ENCODE results near the gene KCNJ10. TPM values are rescaled to one million over a fixed set of nuclear protein-coding genes. Genes with fewer than 3 reads are reported as not detected.

KCNJ10 gene
- polyA plus RNA-seq (2011; rRNA removed) (not detected in 2 replicates), polyA minus RNA-seq (2011; rRNA and poly(A)+ RNA removed) (not detected in 2 replicates)

GRCh38 chr1:160069460-160070231 is at the start of gene KCNJ10:
KCNJ10 (minus strand) TSS chr1:160070160; CDS start chr1:160042532, 27,628 bp downstream.
- Histone ChIP-seq H3K9me3 (ENCODE audit: control insufficient read depth, insufficient read depth, low read length) (no peaks in the 10 kb centered on the region; the same call in 1 of the 2 replicates), H3K27ac (ENCODE audit: low read depth, low read length) (no peak within 1 kb of the TSS), H3K4me3 (ENCODE audit: low read depth, low read length) (peak within 1 kb of the TSS; percentile 62), H3K27me3 (ENCODE audit: control insufficient read depth, insufficient read depth, low read length) (peaks cover 60% of the 10 kb centered on the region)
- ChIA-PET CTCF (interaction anchor here (0.5 to 2.2 kb wide), 7 partner anchors 10 to 1123 kb away, joined by 3 to 10 read pairs (median 5); no protein-coding TSS in a partner anchor), POLR2A (interaction anchor here (0.5 kb wide), 1 partner anchor 189 kb away, joined by 3 read pairs; no protein-coding TSS in a partner anchor)
- TF ChIP-seq, protein P1, sequence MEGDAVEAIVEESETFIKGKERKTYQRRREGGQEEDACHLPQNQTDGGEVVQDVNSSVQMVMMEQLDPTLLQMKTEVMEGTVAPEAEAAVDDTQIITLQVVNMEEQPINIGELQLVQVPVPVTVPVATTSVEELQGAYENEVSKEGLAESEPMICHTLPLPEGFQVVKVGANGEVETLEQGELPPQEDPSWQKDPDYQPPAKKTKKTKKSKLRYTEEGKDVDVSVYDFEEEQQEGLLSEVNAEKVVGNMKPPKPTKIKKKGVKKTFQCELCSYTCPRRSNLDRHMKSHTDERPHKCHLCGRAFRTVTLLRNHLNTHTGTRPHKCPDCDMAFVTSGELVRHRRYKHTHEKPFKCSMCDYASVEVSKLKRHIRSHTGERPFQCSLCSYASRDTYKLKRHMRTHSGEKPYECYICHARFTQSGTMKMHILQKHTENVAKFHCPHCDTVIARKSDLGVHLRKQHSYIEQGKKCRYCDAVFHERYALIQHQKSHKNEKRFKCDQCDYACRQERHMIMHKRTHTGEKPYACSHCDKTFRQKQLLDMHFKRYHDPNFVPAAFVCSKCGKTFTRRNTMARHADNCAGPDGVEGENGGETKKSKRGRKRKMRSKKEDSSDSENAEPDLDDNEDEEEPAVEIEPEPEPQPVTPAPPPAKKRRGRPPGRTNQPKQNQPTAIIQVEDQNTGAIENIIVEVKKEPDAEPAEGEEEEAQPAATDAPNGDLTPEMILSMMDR (IDR thresholded peaks at IDR 0.05; ENCODE audit: low read depth, low read length) = no peak
- DNase-seq (ENCODE audit: low read depth, low spot score) = no peak

DNA sequence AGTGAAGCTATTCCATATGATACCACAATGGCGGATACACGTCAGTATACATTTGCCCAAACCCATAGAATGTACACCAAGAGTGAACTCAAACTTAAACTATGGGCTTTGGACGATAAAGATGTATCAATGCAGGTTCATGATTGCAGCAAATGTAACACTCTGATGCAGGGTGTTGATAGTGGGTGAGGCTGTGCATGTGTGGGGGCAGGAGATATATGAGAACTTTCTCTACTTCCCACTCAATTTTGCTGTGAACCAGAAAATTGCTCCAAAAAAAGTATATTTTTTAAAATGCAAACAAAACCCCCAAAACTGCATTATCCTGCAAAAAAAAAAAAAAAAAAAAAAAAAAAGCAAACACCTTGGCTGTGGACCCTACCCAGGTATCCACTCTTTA is 49.0 kb upstream of the KCNJ10 start:
- peaks cover 35% of the 10 kb centered on the region for H3K27me3 ChIP-seq (ENCODE audit: control insufficient read depth, insufficient read depth, low read length)
- TF ChIP-seq, protein P1 (IDR thresholded peaks at IDR 0.05; ENCODE audit: low read depth, low read length) = no peak
- no peak for DNase-seq (ENCODE audit: low read depth, low spot score)
- H3K9me3 ChIP-seq (ENCODE audit: control insufficient read depth, insufficient read depth, low read length) = no peaks in the 10 kb centered on the region; the same call in 1 of the 2 replicates
- no peak overlapping the region for H3K4me3 ChIP-seq (ENCODE audit: low read depth, low read length)
- ChIA-PET POLR2A (no interaction called here), CTCF (interaction anchor here (2.3 to 2.8 kb wide), 3 partner anchors 11 to 74 kb away, joined by 9 to 17 read pairs (median 9); no protein-coding TSS in a partner anchor)
- H3K27ac ChIP-seq (ENCODE audit: low read depth, low read length) = no peak overlapping the region

- no peak overlapping the region for H3K27ac ChIP-seq (ENCODE audit: low read depth, low read length)
- H3K9me3 ChIP-seq (ENCODE audit: control insufficient read depth, insufficient read depth, low read length) = no peaks in the 10 kb centered on the region; the same call in 1 of the 2 replicates
- H3K27me3 ChIP-seq (ENCODE audit: control insufficient read depth, insufficient read depth, low read length) = peaks cover 37% of the 10 kb centered on the region
- DNase-seq (ENCODE audit: low read depth, low spot score) = no peak
- TF ChIP-seq, protein P1 (IDR thresholded peaks at IDR 0.05; ENCODE audit: low read depth, low read length) = no peak
- H3K4me3 ChIP-seq (ENCODE audit: low read depth, low read length) = peak overlapping the region; percentile 17; the same call in 1 of the 2 replicates
- ChIA-PET CTCF (interaction anchor here (0.8 to 3.0 kb wide), 7 partner anchors 8 to 135 kb away, joined by 3 to 17 read pairs (median 9); no protein-coding TSS in a partner anchor), POLR2A (no interaction called here)
Observed at GRCh38 chr1:160117709-160118183, 47.8 kb upstream of the KCNJ10 start.

DNA sequence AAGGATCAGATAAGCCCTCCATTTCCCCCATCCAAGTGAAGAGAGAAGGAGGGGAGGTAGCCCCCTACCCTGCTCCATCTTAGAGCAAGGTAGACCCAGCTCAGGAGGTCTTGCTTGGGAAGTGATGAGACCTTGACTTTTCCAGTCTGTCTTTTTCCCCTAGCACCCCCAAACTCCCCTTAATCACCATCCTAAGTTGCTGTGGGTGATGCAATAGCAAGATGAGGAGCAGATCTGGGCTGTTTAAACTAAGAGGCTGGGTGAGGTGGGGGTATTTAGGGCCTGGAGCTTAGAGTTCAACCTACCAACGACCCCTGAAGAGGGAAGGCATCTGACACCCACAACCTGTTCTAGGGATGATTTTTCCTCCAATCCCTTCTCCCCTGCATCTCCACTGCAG is 47.3 kb upstream of the KCNJ10 start:
- CTCF ChIA-PET = interaction anchor here (0.8 to 3.0 kb wide), 6 partner anchors 8 to 135 kb away, joined by 3 to 17 read pairs (median 9); no protein-coding TSS in a partner anchor
- H3K9me3 ChIP-seq (ENCODE audit: control insufficient read depth, insufficient read depth, low read length) = no peaks in the 10 kb centered on the region; the same call in 1 of the 2 replicates
- POLR2A ChIA-PET = no interaction called here
- no peak for DNase-seq (ENCODE audit: low read depth, low spot score)
- TF ChIP-seq, protein P1 (IDR thresholded peaks at IDR 0.05; ENCODE audit: low read depth, low read length) = no peak
- no peak overlapping the region for H3K27ac ChIP-seq (ENCODE audit: low read depth, low read length)
- peak overlapping the region; percentile 17 for H3K4me3 ChIP-seq (ENCODE audit: low read depth, low read length)
- H3K27me3 ChIP-seq (ENCODE audit: control insufficient read depth, insufficient read depth, low read length) = peaks cover 37% of the 10 kb centered on the region
